Activated CD4-positive, alpha-beta T cell treated with anti-CD3 and anti-CD28 coated beads, Interleukin-2, amount 50 U/mL, for 24 hours (primary cell): Measurements from ENCODE around the gene F13A1.

ENCODE experiments used
- DNase-seq, 2 donors: peaks; one replicate each; pipeline ENCODE4 v3.0.0-alpha.2; 2020; ENCODE audit warnings: low read depth in 1 of 2, low spot score in 1 of 2

Gene F13A1

DNA sequence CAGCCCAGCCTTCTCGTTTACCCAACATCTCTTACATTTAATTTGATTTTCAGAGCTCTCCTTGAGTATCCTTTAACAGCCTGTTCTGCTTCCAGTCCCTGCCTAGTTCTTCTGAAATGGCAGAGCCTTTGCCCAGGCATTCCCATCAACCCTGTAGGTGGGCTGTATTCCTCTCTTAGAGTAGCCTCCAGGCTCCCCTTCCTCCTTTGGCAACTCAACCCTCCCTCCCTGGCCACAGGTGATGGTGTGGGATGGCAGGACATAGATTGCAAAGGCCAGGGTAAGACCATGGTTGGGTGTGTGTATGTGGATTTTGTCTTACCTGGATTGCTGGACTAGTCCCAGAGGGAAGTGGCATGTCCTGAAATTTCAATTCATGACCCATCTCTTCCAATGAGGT, 125.4 kb downstream of the F13A1 start:
- DNase-seq: no peak

DNA sequence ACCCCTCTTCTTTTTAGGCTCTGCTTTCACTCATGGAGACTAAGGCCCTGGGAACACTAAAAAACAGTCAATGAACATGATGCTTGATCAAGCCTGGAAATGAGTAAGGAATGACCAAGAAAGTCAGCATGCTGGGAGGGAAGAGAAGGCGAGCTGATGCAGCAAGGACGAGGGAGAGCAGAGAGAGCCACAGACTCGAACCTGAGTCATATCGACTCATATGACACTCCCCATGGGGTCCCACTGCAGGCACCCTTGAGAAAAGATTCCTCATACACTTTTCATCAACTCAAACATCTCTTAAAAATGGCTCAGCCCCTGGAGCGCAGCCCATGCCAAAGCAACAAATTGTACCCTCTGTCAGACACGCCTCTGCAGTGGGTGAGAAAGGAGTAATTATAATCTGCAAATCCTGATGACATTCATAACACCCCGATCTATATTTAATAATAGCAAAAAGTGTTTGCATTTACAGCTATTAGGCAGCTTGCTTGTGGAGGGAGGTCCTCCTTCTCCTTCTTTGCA, 127.2 kb downstream of the F13A1 start:
- no peak for DNase-seq

DNA sequence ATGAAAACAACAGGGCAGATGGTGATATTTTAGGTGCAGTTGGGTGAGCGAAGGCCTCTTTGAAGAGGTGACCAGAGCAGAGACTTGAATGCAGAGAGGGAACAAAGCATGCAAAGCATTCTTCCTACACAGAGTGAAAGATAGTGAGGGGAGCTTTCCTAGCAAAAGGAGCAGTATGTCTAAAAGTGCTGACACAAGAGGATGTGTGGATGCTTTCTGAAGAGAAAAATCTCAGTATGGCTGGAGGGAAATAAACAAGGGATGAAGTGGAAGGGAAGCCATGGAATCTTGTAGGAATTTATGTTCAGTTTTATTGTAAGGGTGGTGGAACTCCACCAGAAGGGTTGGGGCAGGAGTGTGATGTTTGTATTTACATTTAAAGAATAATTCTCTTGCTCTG, 128.6 kb downstream of the F13A1 start:
- no peak for DNase-seq

DNA sequence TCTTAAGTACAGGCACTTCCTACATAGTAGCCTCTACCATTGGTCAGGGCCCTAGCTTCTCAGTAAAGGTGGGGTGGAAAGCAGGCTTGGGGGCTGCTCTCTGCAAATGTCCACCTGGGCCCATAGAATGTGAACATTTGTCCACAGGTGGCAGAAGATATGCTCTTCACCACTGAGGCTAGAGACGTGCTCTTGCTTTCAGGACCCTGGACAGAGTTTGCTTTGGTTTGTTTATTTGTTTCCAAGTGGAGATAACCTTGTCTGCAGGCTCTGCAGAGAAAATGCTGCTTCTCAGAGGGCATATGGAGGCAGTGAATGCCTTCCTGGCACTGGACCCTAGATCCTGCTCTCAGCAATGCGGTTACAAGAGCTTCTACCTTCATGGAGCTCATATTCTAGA, 129.0 kb downstream of the F13A1 start:
- DNase-seq: no peak

DNA sequence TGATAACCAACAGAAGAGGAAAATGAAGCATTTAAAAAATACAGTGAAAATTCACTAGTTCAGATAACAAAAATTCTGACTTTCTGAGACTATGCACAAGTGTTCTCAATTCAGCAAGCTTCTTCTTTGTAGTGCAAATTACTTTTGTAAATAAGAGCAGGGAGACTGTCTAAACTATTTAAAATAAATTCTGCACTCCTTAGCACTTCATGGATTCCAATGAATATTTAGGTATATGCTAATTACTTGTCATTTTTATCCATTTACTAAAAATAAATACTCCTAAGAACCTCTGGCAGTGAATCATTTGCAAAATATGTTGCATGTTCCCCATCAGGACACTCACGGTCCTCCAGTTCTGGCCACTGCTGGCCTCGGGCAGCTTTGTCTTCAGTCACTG, 139.8 kb downstream of the F13A1 start:
- DNase-seq: no peak

DNA sequence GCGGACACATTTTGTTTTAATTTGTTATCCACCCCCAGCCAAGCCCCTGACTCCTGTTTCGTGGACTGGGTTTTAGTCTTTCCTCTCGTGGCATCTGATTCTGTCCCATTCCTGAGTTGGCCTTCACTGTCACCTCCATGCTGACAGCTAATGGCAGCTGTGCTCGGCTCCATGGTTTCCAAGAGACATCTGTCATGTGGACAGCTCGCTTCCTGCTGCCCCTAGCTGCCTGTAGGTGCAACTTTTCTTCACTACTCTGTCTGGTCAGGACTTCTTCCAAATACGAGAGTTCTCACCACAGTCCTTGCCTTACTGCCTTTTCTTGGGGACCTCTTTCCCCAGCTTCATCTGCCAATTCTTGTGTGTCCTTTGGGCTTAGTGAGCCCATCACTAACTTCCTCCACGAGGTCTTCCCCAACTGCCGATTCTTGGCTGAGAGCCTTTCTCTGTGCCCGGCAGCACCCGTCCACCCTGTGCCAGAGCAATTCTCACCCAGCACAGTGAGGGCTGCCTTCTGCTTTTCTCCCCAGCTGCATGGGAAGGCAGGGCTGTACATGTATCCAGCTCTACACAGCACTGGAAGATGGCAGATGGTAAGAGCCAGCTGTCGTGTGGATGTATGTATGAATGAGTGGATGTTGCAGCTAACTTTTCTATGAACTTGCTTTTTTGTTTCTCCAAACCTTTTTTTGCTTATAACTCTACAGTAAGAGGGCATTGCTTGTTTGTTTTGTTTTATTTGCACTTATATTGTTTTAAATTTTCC, 140.4 kb downstream of the F13A1 start:
- no peak for DNase-seq

DNA sequence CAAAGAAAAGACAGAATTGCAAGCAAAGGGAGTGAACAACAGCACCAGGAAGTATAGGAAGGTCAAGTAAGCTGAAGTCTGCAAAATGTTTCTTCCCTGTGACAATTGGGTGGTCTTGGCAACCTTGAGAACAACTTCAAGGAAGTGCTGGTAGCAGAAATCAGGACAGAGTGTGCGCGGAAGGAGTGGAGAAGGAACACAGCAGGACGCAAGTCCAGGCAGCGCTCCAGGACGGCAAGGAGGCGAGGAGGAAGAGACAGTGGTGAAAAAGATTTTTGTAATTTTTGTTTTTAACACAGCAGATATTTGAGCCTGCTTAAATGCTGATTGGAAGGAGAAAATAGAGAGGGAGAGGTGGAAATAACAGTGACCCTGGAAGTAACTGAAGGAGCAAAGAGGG, 141.7 kb downstream of the F13A1 start:
- no peak for DNase-seq

DNA sequence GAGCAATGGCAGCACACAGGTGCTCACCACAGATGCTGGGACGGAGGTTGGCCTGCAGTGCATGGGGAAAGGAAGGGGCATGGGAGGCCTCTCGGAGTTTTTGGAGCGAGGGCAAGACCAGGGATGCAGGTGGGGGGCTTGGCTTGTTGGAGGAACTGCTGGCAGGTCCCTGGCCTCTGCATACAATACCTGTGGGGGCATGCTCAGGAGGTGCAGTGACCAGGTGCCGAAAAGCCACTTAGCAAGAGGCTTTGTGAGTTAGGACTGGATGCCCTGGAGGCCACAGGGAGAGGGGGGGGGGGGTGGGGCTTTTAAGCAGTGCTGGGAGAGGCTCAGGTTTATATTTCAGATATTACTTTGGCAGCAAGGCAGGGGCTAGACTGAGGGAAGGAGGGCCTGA, 142.7 kb downstream of the F13A1 start:
- DNase-seq: no peak

DNA sequence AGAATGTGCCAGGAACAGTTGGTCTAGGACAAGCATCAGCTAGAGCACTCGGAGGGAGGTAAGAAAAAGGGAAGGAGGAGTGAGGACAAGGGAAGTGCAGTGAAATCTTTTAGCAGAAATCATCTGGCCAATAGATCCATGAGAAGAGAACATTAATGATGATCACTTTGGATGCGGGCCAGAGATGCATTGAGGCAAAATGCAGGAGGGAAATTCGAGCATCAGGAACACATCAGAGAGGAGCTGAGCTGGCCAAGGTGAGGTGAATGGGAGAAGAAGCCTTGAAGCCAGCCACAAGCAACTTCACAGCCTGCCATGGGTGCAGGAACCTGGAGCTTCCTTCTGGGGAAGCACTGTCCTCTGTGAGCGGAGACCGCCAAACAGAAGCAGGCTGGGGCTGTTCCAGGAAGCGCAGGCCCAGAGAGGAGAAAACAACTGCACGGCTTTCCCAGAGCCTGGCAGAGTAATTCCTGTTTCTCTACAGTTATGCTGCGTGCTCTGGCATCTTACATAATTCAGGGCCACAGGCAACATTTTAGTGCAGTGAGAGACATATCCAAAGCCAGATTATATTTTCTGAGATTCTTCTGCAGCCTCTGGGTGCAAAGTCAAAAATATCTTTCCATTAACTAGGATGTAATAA, 143.8 kb downstream of the F13A1 start:
- DNase-seq: no peak

DNA sequence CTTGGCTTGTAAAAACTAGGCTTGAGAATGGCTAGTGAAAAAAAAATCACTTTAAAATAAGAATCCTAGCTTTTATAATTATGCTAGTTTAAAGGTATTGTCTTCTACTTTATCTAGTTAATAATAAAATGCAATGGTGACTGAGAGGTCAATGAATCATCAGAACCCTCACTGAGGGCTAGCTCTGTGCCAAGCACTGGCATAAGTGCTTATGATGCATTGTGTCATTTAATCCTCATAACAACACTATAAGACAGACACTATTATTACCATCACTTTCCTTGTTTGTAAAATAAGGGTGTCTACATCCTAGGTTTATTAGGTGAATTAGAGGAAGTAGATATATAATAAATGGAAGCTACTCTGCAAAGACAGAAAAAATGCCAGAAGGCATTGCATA, 144.3 kb downstream of the F13A1 start:
- no peak for DNase-seq

DNA sequence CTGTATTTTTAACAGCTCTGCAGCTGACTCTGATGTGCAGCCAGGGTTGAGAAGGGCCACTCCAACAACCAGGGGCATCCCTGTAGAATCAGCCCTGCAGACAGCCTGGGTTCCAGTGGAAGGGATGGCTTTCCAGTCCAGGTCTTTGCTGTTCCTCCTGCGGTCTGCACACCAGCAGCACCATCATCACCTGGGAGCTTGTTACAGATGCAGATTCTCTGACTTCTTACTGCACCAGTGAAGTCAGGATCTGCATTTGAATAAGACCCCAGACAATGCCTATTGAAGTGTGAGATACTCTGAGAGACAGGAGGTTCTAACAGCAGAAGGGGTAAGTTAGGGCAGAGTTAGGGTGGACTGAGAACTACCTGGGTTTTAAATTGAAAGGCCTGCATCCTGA, 151.3 kb downstream of the F13A1 start:
- DNase-seq: no peak

DNA sequence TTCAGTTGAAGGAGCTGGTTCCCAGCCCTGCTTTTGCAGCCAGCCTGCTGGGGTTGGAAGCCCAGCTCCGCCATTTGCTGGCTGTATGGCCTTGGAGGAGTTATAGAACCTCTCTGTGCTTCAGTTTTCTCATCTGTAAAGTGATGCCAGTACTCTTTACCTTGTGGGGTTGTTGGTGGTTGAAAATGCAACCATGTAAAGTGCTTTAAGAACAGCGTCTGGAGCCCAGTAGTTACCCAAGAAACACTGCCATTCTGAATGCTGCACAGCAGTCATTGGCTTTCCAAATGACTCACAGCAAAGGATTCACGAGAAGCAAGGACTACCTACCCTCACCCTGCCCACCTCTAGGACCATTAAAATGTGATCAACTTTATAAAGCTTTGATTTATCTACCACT, 154.4 kb downstream of the F13A1 start:
- no peak for DNase-seq

DNA sequence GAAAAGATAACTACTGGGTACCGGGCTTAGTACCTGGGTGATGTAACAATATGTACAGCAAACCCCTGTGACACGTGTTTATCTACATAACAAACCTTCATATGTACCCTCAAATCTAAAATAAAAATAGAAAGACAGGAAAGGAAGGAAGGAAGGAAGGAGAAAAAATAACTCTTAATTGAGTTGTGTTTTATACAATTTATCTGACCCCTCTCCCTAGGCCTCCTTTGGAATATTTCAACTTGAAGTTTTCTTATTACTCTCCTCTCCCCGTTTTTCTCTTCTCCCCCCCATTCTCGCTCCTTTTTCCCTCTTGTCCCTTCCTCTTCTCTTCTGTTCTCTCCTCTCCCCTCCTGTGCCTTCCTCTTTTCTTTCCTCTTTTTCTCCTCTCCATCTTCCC, 156.1 kb downstream of the F13A1 start:
- no peak for DNase-seq

DNA sequence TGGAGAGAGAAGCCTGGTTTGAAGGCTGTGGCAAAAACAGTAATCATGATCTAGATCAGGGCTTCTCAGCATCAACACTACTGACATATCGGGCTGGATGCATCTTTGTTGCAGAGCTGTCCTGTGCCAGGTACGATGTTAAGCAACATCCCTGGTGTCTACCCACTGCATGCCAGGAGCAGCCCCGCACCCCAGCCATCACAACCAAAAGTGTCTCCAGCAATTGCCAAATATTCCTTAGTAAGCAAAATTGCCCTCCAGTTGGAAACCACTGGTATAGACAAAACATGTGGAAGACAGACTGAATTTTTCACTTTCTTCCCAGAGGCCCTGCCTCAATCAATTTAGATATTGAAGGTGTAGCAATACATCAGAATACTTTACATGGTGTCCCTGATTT, 166.1 kb downstream of the F13A1 start:
- DNase-seq: no peak

DNA sequence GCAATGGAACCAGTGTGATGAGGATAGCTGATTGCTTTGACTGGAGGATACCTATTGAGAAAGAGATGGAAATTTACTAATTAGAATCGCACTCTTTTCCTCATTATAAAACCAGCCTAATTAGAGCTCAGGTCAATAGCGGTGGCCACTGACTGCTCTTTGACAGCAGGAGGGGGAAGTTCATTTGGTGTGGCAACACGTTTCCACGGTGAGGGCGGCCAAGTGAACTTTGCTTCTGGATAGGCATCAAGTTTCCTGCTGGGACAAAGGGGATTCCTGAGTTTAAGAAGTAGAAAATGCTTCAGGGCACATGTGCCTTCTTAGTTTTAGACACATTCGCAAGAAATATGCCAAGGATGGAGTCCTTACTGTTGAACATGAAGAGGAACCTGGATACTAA, 168.4 kb downstream of the F13A1 start:
- DNase-seq: no peak

DNA sequence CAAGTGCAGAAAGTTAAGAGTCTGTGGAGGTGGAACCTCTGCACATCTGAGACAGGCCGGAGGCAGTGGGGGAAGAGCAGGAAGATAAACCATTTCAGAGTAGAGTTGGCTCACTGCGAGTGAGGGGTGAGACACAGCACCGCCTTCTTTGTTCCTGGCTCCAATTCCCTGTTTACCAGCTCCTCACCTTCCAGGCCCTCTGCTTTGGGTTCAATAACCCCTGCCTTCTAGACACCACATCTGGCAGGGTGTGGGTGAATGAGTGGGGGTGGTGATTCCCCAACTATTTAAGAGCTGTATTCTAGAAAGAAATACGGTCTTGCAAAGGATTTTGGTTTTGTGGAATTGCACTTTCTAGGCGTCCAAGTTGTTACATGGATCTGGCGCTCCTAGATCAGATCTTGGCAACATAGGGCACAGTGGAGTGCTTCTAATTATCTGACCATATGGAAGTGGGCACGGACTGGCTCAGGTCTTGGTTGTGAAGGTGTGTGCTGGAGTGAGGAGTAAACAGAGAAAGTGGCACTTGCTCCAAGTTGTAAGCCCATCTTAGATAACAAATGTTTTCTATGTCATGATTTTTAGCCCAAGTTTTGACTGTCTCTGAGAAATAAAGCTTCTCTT, 172.2 kb downstream of the F13A1 start:
- DNase-seq: no peak

DNA sequence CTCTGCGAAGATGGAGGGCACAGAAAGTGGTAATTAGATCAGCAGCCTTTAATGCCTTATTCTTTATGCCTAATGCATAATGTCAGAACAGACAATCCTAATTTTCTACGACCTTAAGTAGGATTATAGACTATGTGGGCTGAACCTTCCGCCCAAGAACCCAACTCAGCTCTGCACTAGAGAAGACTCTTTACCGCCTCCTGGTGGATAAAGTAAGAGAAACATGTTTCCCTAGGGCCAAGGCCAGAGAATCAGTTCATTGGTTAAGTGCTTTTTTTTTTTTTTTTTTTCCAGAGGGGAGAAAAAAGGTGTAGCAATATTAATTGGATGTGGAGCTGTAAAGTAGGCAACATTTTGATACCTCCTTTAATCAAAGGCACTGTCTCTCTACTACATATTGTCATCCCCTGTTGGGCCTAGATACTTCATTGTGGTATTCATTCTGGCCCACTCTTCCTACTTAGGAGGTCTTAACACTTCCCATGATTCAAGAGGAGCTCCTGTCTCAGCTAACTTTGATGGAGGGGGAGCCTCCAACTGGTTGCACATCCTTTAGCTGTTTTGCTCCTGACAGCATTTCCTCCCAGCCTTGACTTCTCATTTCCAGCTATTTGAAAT, 188.9 kb downstream of the F13A1 start:
- no peak for DNase-seq

DNA sequence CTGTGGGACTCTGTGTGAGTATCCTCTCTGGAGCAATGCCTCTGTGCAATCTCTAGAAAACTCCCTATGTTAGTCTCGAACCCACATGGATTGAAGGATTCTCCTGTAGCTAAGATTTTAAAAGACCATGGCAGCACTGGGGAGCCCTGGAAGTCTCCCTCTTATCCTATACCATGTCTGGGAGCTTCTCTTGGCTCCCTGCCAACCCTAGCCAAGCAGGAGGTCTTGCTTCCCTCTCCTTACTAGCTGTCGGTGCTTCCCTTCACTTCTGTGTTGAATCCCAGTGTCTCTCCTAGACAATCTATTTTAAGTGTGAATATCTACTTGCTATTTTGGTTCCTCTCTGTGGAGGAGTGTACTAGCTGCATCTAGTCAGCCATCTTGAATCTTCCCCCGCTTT, 195.0 kb downstream of the F13A1 start:
- no peak for DNase-seq

DNA sequence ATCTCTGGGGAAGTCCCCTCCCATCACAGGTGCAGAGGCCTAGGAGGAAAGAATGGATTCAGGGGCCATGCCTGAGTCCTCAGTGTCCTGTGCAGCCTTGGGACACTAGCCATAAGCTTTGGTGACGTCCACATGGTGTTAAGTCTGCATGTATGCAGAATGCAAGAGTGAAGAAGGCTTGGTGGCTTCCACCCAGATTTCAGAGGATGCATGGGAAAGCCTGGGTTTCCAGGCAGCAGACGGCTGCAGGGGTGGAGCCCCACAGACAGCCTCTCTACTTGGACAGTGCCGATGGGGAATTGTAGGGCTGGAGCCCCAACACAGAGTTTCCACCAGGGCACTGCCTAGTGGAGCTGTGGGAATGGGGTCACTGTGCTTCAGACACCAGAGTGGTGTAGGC, 196.7 kb downstream of the F13A1 start:
- DNase-seq: no peak

DNA sequence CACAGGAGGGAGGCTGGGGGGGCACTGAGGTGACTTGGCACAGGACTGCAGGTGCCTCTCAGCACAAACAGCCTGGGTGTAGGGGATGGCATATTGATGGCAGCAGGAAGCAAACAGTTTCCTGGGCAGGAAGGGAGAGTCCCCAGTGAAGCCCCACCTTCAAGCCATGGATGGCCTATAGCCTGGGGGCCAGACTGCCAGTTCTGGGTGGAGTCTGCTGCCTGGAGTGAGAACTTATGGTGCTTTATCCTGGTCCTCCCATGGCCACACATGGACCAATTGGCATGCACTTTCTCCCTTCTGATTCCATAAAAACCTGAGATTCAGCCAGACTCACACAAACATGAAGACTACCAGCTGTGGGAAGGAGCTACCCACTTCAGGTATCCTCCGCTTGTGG, 198.5 kb downstream of the F13A1 start:
- DNase-seq: no peak

DNA sequence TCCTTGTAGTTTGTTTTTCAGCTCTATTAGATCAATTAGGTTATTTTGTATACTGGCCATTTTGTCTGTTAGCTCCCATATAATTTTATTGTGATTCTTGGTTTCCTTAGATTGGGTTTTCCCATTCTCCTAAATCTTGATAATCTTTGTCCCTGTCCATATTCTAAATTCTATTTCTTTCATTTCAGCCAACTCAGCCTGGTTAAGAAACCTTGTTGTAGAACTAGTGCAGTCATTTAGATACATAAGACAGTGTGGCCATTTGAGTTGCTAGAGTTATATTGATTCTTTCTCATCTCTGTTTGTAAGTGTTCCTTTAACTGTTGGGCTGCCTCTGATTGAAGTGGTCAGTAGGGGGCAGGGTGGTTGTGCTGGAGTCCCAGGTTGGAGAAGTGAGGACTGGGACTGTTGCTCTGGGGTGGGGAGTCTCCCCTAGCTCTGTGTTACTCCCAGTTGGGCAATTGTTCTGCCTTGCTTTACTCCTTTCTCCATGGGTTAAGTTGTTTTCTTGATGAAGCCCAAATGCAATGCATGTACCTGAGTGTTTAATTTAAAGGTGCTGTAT, 214.9 kb downstream of the F13A1 start:
- DNase-seq: no peak
